ENCODE measurements around the gene CMSS1.

The CMSS1 gene

GRCh38 chr3:99919694-99920093 is 102.0 kb downstream of the CMSS1 start:
- no peak for DNase-seq (ENCODE audit: extremely low spot score)
- CTCF ChIA-PET = no interaction called here
- POLR2A ChIA-PET = no interaction called here
- no peak for TF ChIP-seq ELF4 (IDR thresholded peaks at IDR 0.05)
- no peak for TF ChIP-seq LEF1 (IDR thresholded peaks at IDR 0.05; ENCODE audit: borderline replicate concordance)
- TF ChIP-seq TARDBP (IDR thresholded peaks at IDR 0.05) = no peak
- no peak for TF ChIP-seq SUZ12 (IDR thresholded peaks at IDR 0.05)
- TF ChIP-seq ARNT (IDR thresholded peaks at IDR 0.05) = no peak
- no peak for TF ChIP-seq ZNF384 (IDR thresholded peaks at IDR 0.05)
- no peak for TF ChIP-seq BHLHE40 (IDR thresholded peaks at IDR 0.05; ENCODE audit: borderline replicate concordance)
- no peak for TF ChIP-seq CTBP1 (IDR thresholded peaks at IDR 0.05; ENCODE audit: borderline replicate concordance)
- no peak for TF ChIP-seq FOXK2 (IDR thresholded peaks at IDR 0.05)
- no peak for TF ChIP-seq HDGF (IDR thresholded peaks at IDR 0.05; ENCODE audit: borderline replicate concordance)
- TF ChIP-seq FOXA1 (IDR thresholded peaks at IDR 0.05) = no peak
- no peak for TF ChIP-seq L3MBTL2 (conservative IDR thresholded peaks at IDR 0.05)
- TF ChIP-seq SP1 (IDR thresholded peaks at IDR 0.05) = no peak

DNA sequence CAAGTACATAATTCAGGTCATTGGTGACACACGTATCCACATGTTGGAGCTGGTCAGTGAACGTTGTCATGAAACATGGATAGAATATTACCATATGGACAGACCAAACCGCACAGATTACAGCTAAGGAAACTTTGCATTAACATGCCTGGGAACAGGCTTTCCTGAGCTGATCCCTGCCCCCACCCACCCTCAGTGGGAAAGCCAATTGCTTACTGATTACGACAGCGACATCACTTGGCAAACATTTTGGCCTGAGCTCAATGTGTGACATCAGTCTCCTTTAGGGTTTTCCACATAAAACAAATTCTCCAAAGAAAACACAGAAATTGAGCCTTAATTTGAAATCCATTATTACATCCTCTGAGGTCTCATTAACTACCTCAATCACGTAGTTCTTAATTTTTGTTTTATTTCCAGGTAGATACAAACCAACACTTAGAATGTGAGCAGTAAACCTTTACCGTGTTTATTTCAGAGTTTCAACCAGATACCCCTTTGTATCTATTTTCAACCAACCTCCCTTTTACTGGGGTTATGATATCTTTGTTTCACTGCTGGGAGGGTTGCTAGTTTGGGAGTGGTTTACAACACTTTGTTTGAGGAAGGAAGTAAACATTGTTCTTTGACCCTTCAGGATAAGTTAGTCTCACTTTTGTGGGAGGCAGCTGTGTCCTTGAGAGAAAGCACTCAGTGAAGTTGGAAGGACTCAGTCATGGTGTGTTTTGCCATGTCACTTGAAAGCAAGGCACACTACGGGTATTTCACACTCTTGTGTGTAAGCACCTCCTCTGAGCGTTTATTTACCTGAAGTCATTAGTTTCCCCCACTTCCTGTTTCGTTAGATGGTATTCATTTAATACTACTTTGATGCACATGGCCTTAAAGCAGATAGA is 103.1 kb downstream of the CMSS1 start:
- TF ChIP-seq NFRKB (IDR thresholded peaks at IDR 0.05) = no peak
- TF ChIP-seq SUZ12 (IDR thresholded peaks at IDR 0.05) = no peak
- TF ChIP-seq FOXM1 (IDR thresholded peaks at IDR 0.05; ENCODE audit: borderline replicate concordance) = no peak
- TF ChIP-seq, protein P1, sequence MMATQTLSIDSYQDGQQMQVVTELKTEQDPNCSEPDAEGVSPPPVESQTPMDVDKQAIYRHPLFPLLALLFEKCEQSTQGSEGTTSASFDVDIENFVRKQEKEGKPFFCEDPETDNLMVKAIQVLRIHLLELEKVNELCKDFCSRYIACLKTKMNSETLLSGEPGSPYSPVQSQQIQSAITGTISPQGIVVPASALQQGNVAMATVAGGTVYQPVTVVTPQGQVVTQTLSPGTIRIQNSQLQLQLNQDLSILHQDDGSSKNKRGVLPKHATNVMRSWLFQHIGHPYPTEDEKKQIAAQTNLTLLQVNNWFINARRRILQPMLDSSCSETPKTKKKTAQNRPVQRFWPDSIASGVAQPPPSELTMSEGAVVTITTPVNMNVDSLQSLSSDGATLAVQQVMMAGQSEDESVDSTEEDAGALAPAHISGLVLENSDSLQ (IDR thresholded peaks at IDR 0.05) = no peak
- TF ChIP-seq HDGF (IDR thresholded peaks at IDR 0.05; ENCODE audit: borderline replicate concordance) = no peak
- no peak for TF ChIP-seq L3MBTL2 (conservative IDR thresholded peaks at IDR 0.05)
- no peak for TF ChIP-seq BHLHE40 (IDR thresholded peaks at IDR 0.05; ENCODE audit: borderline replicate concordance)
- no peak for TF ChIP-seq ELF4 (IDR thresholded peaks at IDR 0.05)
- TF ChIP-seq FOXK2 (IDR thresholded peaks at IDR 0.05) = no peak
- no peak for TF ChIP-seq ZNF384 (IDR thresholded peaks at IDR 0.05)
- no peak for TF ChIP-seq ARNT (IDR thresholded peaks at IDR 0.05)
- TF ChIP-seq CTBP1 (IDR thresholded peaks at IDR 0.05; ENCODE audit: borderline replicate concordance) = no peak
- no peak for TF ChIP-seq TARDBP (IDR thresholded peaks at IDR 0.05)
- no peak for TF ChIP-seq SP1 (IDR thresholded peaks at IDR 0.05)
- TF ChIP-seq LEF1 (IDR thresholded peaks at IDR 0.05; ENCODE audit: borderline replicate concordance) = no peak
- TF ChIP-seq FOXA1 (IDR thresholded peaks at IDR 0.05) = no peak
- CTCF ChIA-PET = interaction anchor here (0.6 to 1.0 kb wide), 2 partner anchors 78 to 88 kb away, joined by 3 read pairs; no protein-coding TSS in a partner anchor
- no peak for DNase-seq (ENCODE audit: extremely low spot score)
- POLR2A ChIA-PET = interaction anchor here (0.6 kb wide), 1 partner anchor 95 kb away, joined by 4 read pairs; no protein-coding TSS in a partner anchor

DNA sequence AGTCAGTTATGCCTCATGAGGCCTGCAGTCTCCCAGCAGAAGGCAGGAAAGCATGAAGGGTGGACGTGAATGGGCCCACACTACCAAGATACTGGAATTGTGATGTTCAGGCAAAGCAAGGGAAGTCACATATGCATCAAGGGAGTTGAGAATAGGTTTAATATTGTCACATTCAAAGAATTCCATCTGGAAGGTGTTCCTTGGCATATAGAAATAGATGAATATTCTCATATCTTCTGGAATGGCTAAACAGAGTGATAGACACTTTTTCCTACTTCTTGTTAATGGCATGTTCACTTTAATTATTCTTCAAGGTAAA is 103.7 kb downstream of the CMSS1 start:
- ChIA-PET CTCF (no interaction called here), POLR2A (no interaction called here)
- no peak for TF ChIP-seq SP1 (IDR thresholded peaks at IDR 0.05)
- no peak for TF ChIP-seq LEF1 (IDR thresholded peaks at IDR 0.05; ENCODE audit: borderline replicate concordance)
- no peak for TF ChIP-seq CTBP1 (IDR thresholded peaks at IDR 0.05; ENCODE audit: borderline replicate concordance)
- no peak for TF ChIP-seq L3MBTL2 (conservative IDR thresholded peaks at IDR 0.05)
- no peak for TF ChIP-seq FOXM1 (IDR thresholded peaks at IDR 0.05; ENCODE audit: borderline replicate concordance)
- no peak for TF ChIP-seq ZNF384 (IDR thresholded peaks at IDR 0.05)
- TF ChIP-seq BHLHE40 (IDR thresholded peaks at IDR 0.05; ENCODE audit: borderline replicate concordance) = no peak
- TF ChIP-seq HDGF (IDR thresholded peaks at IDR 0.05; ENCODE audit: borderline replicate concordance) = no peak
- no peak for DNase-seq (ENCODE audit: extremely low spot score)

DNA sequence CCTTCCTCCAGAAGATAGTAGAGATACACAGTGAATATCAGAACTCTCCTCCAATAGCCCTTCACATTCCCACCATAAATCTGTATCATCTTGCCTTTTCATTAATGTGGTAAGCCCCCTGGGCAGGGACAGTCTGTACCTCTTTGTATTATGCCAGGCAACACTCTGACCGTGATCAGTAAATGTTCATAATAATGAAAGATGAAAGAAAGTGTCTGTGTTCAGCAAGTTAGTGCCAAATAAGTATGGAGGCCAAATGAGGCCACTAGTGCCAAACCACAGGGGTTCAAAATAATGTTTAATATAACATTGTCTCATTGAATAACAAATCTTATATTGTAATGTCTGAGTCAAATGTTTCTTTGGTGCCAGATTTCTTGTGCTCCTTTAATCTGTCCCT is 104.3 kb downstream of the CMSS1 start:
- TF ChIP-seq ELF4 (IDR thresholded peaks at IDR 0.05) (no peak), SP1 (IDR thresholded peaks at IDR 0.05) (no peak), SUZ12 (IDR thresholded peaks at IDR 0.05) (no peak), BHLHE40 (IDR thresholded peaks at IDR 0.05; ENCODE audit: borderline replicate concordance) (no peak), FOXK2 (IDR thresholded peaks at IDR 0.05) (no peak), ZNF384 (IDR thresholded peaks at IDR 0.05) (no peak), FOXM1 (IDR thresholded peaks at IDR 0.05; ENCODE audit: borderline replicate concordance) (no peak), ARNT (IDR thresholded peaks at IDR 0.05) (no peak), HDGF (IDR thresholded peaks at IDR 0.05; ENCODE audit: borderline replicate concordance) (no peak), L3MBTL2 (conservative IDR thresholded peaks at IDR 0.05) (no peak), FOXA1 (IDR thresholded peaks at IDR 0.05) (no peak), TARDBP (IDR thresholded peaks at IDR 0.05) (no peak), LEF1 (IDR thresholded peaks at IDR 0.05; ENCODE audit: borderline replicate concordance) (no peak), CTBP1 (IDR thresholded peaks at IDR 0.05; ENCODE audit: borderline replicate concordance) (no peak), NFRKB (IDR thresholded peaks at IDR 0.05) (no peak)
- TF ChIP-seq, protein P1 (IDR thresholded peaks at IDR 0.05) = no peak
- DNase-seq (ENCODE audit: extremely low spot score) = no peak
- POLR2A ChIA-PET = no interaction called here
- CTCF ChIA-PET = no interaction called here

DNA sequence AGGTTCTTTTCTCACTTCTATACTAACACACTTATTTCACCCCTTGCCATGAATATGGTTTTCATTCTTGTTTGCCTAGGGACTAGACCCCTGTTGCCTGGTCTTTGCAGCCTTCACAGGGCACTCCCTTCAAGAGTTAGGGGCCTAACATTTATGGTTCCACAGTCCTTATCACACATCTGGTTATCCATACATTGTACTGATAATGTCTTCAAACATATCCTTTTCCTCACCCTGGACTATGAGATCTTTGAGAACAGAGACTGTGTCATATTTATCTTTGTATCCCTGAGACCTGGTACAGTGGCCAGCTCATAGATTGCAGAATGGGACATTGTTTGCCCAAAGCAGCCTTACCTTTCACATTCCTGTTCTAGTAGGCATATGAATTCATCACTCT is 106.2 kb downstream of the CMSS1 start:
- ChIA-PET CTCF (no interaction called here), POLR2A (no interaction called here)
- DNase-seq (ENCODE audit: extremely low spot score) = no peak
- no peak for TF ChIP-seq TARDBP (IDR thresholded peaks at IDR 0.05)
- no peak for TF ChIP-seq ELF4 (IDR thresholded peaks at IDR 0.05)
- TF ChIP-seq CTBP1 (IDR thresholded peaks at IDR 0.05; ENCODE audit: borderline replicate concordance) = no peak
- TF ChIP-seq NFRKB (IDR thresholded peaks at IDR 0.05) = no peak
- TF ChIP-seq FOXK2 (IDR thresholded peaks at IDR 0.05) = no peak
- no peak for TF ChIP-seq ARNT (IDR thresholded peaks at IDR 0.05)
- no peak for TF ChIP-seq SP1 (IDR thresholded peaks at IDR 0.05)
- TF ChIP-seq FOXA1 (IDR thresholded peaks at IDR 0.05) = no peak
- TF ChIP-seq LEF1 (IDR thresholded peaks at IDR 0.05; ENCODE audit: borderline replicate concordance) = no peak
- no peak for TF ChIP-seq SUZ12 (IDR thresholded peaks at IDR 0.05)
- TF ChIP-seq ZNF384 (IDR thresholded peaks at IDR 0.05) = no peak
- TF ChIP-seq HDGF (IDR thresholded peaks at IDR 0.05; ENCODE audit: borderline replicate concordance) = no peak
- no peak for TF ChIP-seq BHLHE40 (IDR thresholded peaks at IDR 0.05; ENCODE audit: borderline replicate concordance)
- no peak for TF ChIP-seq FOXM1 (IDR thresholded peaks at IDR 0.05; ENCODE audit: borderline replicate concordance)
- TF ChIP-seq L3MBTL2 (conservative IDR thresholded peaks at IDR 0.05) = no peak
- TF ChIP-seq, protein P1 (IDR thresholded peaks at IDR 0.05) = no peak
